Duodenal mucosa (tissue), 2 donors: Measurements from ENCODE around the gene CTBS.

ENCODE experiments used
- H3K27ac ChIP-seq: one replicate; pipeline ENCODE4 v1.7.0; 2013; ENCODE audit warnings: low read depth, low read length
- H3K27me3 ChIP-seq, 2 donors: one replicate each; pipeline ENCODE4 v1.7.0; 2013; ENCODE audit warnings: low read length in 2 of 2, control low read depth in 1 of 2; ENCODE audit not compliant: insufficient read depth in 2 of 2, control insufficient read depth in 1 of 2
- H3K36me3 ChIP-seq, 2 donors: one replicate each; pipeline ENCODE4 v1.7.0; 2013; ENCODE audit warnings: low read length in 2 of 2, control low read depth in 1 of 2; ENCODE audit not compliant: insufficient read depth in 2 of 2, control insufficient read depth in 1 of 2
- H3K4me1 ChIP-seq, 2 donors: one replicate each; pipeline ENCODE4 v1.7.0; 2013; ENCODE audit warnings: low read length in 2 of 2, control low read depth in 1 of 2; ENCODE audit not compliant: insufficient read depth in 2 of 2, control insufficient read depth in 1 of 2
- H3K4me3 ChIP-seq, 2 donors: one replicate each; pipeline ENCODE4 v1.7.0; 2013; ENCODE audit warnings: low read length in 2 of 2, low read depth in 1 of 2
- H3K9ac ChIP-seq, 2 donors: one replicate each; pipeline ENCODE4 v1.7.0; 2013; ENCODE audit warnings: low read length in 2 of 2, low read depth in 1 of 2
- H3K9me3 ChIP-seq, 2 donors: one replicate each; pipeline ENCODE4 v1.7.0; 2013; ENCODE audit warnings: low read length in 2 of 2, control low read depth in 1 of 2; ENCODE audit not compliant: control insufficient read depth in 1 of 2

CTBS gene

DNA sequence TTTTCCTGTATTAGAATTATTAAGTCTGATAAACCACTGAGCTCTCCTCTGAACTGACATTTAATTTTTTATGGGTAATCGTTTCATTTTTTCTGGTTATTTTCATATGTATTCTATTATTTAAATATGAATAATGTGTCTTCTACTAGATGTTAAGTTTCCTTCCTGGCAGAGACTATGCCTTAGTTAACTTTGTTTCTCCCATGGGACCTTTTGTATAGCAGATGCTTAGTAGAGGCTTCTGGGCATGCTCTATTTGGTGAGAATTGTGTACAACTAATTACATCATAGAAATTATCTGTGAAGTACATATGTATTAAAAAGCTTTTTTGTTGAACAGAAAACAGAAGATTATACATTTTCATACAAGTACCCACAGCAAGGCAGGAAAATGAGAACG is 23.4 kb downstream of the CTBS start:
- Histone ChIP-seq H3K4me3 (no peak overlapping the region), H3K9me3 (no peaks in the 10 kb centered on the region), H3K27me3 (no peaks in the 10 kb centered on the region)

DNA sequence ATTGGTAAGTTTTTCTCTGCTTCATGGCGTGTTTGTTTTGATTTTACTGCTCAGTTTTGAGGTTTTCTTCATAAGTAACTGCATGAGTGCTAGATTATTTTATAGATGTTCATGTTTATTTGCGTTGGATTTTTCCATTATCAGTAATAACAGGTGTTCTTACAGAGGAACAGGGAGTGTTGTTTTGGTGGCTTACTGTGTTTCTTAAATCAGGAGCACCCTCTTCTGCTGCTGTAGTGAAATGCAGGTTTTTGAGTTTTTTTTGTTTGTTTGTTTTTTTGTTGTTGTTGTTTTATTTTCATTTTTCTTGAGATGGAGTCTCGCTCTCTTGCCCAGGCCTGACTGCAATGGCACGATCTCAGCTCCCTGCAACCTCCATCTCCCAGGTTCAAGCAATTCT is 32.6 kb downstream of the CTBS start:
- no peaks in the 10 kb centered on the region for H3K27me3 ChIP-seq
- H3K36me3 ChIP-seq: peaks cover 0 to 7% of the 10 kb centered on the region in 2 donors
- no peaks in the 10 kb centered on the region for H3K4me1 ChIP-seq
- H3K9me3 ChIP-seq: no peaks in the 10 kb centered on the region
- H3K9ac ChIP-seq: no peak overlapping the region
- H3K27ac ChIP-seq: no peak overlapping the region
- H3K4me3 ChIP-seq: no peak overlapping the region

More for the DNA sequence above, 23.4 kb downstream of the CTBS start:
- H3K4me1 ChIP-seq: no peaks in the 10 kb centered on the region
- H3K9ac ChIP-seq: no peak overlapping the region
- peaks cover 3 to 4% of the 10 kb centered on the region in 2 donors for H3K36me3 ChIP-seq
- H3K27ac ChIP-seq: no peak overlapping the region

DNA sequence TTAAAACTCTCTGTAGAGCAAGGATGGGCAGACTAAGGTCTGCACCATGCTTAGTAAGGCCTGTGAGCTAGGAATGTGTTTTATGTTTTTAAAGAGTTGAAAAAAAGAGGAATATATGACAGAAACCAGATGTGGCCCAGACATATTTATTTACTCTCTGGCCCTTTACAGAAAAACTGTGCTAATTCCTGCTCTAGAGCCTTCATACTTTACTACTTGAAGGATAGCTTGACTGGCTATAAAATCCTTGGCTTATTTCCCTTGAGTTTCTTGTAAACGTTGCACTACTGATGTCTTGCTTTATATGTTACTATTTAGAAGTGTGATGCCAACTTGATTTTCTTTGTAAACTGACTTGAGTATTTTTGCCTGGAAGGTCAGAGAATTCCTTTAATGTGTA is 33.5 kb downstream of the CTBS start:
- H3K9me3 ChIP-seq: no peaks in the 10 kb centered on the region
- peaks cover 0 to 7% of the 10 kb centered on the region in 2 donors for H3K36me3 ChIP-seq
- H3K27me3 ChIP-seq: no peaks in the 10 kb centered on the region
- H3K4me3 ChIP-seq: no peak overlapping the region
- no peak overlapping the region for H3K9ac ChIP-seq
- no peaks in the 10 kb centered on the region for H3K4me1 ChIP-seq
- no peak overlapping the region for H3K27ac ChIP-seq

DNA sequence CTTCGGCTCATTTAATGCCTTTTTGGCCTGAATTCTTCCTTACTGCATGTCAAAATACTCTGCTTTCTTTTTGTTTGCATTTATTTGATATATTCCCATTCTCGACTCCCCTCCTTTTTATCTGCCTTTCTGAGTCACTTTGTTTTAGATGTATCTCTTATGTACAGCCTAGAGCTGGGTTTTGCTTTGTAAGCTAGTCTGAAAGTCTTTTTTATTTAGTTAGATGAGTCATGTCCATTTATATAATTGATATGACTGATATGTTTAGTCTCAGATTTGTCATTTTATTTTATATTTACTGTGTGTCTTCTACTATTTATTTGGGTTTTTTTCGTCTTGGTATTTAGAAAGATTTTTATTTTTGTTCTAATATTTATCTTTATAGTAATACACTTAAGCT is 34.3 kb downstream of the CTBS start:
- Histone ChIP-seq H3K27me3 (no peaks in the 10 kb centered on the region), H3K36me3 (peaks cover 0 to 7% of the 10 kb centered on the region in 2 donors), H3K9ac (no peak overlapping the region), H3K27ac (no peak overlapping the region), H3K9me3 (no peaks in the 10 kb centered on the region), H3K4me3 (no peak overlapping the region), H3K4me1 (no peaks in the 10 kb centered on the region)

DNA sequence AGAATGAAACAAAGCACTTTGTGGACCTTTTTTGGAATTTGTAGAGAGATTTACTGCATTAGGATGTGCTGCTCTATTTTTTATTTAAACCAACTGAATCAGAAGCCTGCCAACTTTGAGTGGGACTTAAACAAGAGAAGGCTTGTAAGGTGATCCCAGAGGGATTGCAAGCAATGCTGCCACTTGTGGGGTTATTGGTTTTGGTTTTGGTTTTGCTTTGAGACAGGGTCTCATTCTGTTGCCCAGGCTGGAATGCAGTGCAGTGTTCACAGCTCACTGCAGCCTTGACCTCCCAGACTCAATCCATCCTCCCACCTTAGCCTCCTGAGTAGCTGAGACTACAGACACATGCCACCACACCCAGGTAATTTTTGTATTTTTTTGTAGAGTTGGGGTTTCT is 35.6 kb downstream of the CTBS start:
- peaks cover 0 to 7% of the 10 kb centered on the region in 2 donors for H3K36me3 ChIP-seq
- H3K9me3 ChIP-seq: no peaks in the 10 kb centered on the region
- H3K27ac ChIP-seq: no peak overlapping the region
- H3K4me1 ChIP-seq: no peaks in the 10 kb centered on the region
- H3K27me3 ChIP-seq: no peaks in the 10 kb centered on the region
- no peak overlapping the region for H3K4me3 ChIP-seq
- no peak overlapping the region for H3K9ac ChIP-seq

DNA sequence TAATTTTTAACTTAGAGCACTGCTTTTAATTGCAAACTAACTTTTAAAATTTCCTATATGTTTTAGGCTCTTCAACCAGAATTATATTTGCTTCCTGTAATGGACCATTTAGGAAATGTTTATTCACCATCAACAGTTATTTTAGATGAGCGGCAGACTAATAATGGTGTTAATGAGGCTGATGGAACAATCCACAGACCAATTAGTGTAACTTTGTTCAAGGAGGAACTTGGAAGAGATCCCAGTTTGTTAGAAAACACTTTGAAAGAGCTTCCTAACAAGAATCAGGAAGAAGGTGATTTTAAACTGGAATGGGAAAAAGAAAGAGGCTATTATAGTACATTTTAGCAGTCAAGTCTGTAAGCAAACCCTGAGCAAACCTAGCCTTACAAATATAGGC is 48.5 kb downstream of the CTBS start:
- H3K27ac ChIP-seq: no peak overlapping the region
- no peak overlapping the region for H3K9ac ChIP-seq
- H3K27me3 ChIP-seq: no peaks in the 10 kb centered on the region
- H3K9me3 ChIP-seq: no peaks in the 10 kb centered on the region
- no peaks in the 10 kb centered on the region for H3K4me1 ChIP-seq
- H3K4me3 ChIP-seq: no peak overlapping the region
- no peaks in the 10 kb centered on the region for H3K36me3 ChIP-seq

DNA sequence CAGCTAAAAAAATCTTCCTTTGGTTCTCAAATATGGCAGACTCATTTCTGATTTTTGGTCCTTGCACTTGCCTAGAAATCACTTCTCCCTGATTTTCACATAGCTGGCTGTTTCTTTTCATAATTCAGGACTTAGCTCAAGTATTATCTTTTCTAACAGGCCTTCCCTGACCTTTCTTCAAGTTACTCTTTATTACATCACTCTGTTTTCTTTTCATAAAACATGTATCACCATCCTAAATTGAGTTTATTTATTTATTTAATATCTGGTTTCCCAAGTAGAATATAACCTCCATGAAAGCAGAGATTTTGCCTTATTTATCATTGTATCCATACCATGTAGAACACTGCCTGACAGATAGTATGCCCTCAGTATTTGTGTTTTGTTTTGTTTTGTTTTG is 49.6 kb downstream of the CTBS start:
- Histone ChIP-seq H3K36me3 (no peaks in the 10 kb centered on the region), H3K27me3 (no peaks in the 10 kb centered on the region), H3K9me3 (no peaks in the 10 kb centered on the region), H3K4me1 (no peaks in the 10 kb centered on the region), H3K4me3 (no peak overlapping the region), H3K9ac (no peak overlapping the region), H3K27ac (no peak overlapping the region)

DNA sequence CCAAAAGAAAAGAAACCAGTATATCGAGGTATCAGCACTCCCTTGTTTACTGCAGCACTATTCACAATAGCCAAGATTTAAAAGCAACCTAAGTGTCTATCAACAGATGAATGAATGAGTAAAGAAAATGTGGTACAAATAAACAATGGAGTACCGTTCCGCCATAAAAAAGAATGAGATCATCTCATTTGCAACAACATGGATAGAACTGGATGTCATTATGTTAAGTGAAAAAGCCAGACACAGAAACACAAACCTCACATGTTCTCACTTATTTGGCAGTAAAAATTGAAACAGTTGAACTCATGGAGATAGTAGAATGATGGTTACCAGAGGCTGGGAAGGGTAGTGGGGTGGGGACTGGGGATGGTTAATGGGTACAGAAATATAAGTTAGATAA is 63.6 kb downstream of the CTBS start:
- no peaks in the 10 kb centered on the region for H3K27me3 ChIP-seq
- H3K9me3 ChIP-seq: peaks cover 0 to 6% of the 10 kb centered on the region in 2 donors
- H3K27ac ChIP-seq: no peak overlapping the region
- no peak overlapping the region for H3K9ac ChIP-seq
- peaks cover 5% of the 10 kb centered on the region in 2 donors for H3K4me1 ChIP-seq
- H3K36me3 ChIP-seq: no peaks in the 10 kb centered on the region
- H3K4me3 ChIP-seq: no peak overlapping the region

DNA sequence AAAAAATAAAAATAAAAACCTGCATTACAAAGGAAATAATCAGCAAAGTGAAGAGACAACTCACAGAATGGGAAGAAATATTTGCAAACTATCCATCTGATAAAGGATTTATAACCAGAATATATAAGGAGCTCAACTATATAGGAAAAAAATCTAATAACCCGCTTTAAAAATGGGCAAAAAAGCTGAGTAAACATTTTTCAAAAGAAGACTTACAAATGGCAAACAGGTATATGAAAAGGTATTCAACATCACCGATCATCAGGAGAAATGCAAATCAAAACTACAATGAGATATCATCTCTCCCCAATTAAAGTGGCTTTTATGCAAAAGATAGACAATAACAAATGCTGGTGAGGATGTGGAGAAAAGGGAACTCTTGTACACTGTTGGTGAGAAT is 64.1 kb downstream of the CTBS start:
- H3K9ac ChIP-seq: no peak overlapping the region
- no peak overlapping the region for H3K27ac ChIP-seq
- H3K36me3 ChIP-seq: no peaks in the 10 kb centered on the region
- H3K27me3 ChIP-seq: no peaks in the 10 kb centered on the region
- H3K4me1 ChIP-seq: peaks cover 5% of the 10 kb centered on the region in 2 donors
- peaks cover 0 to 6% of the 10 kb centered on the region in 2 donors for H3K9me3 ChIP-seq
- no peak overlapping the region for H3K4me3 ChIP-seq

DNA sequence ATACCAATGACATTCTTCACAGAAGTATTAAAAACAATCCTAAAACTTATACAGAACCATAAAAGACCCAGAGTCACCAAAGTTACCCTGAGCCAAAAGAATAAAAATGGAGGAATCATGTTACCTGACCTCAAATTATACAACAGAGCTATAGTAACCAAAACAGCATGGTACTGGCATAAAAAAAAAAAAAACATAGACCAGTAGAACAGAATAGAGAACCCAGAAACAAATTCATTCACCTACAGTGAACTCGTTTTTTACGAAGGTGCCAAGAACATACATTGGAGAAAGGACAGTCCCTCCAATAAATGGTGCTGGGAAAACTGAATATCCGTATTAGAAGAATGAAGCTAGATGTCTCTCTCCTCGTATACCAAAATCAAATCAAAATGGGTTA is 65.2 kb downstream of the CTBS start:
- H3K27me3 ChIP-seq: no peaks in the 10 kb centered on the region
- no peaks in the 10 kb centered on the region for H3K36me3 ChIP-seq
- peaks cover 11 to 14% of the 10 kb centered on the region in 2 donors for H3K4me1 ChIP-seq
- no peak overlapping the region for H3K27ac ChIP-seq
- no peak overlapping the region for H3K4me3 ChIP-seq
- no peak overlapping the region for H3K9ac ChIP-seq
- H3K9me3 ChIP-seq: peaks cover 0 to 6% of the 10 kb centered on the region in 2 donors

DNA sequence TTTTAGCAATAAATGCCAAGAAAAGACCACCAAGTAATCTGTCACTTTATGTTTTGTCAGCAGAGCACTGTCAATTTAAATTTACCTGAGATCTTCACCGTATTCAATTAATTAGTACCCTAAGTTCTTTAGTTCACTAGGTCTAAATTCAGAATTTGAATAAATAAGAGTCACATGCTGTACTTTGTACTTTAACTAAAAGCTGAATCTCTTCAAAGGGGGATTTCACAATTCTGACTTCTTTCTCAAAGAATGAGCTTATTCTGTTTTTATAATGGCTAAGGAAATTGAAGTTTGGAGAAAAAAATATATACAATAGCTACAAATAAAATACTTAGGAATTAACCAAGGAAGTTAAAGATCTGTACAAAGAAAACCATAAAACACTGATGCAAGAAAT is 65.7 kb downstream of the CTBS start:
- Histone ChIP-seq H3K27ac (no peak overlapping the region), H3K27me3 (no peaks in the 10 kb centered on the region), H3K4me1 (peaks cover 16 to 19% of the 10 kb centered on the region in 2 donors), H3K4me3 (no peak overlapping the region), H3K36me3 (no peaks in the 10 kb centered on the region), H3K9me3 (peaks cover 0 to 6% of the 10 kb centered on the region in 2 donors), H3K9ac (no peak overlapping the region)
